GM12801 (cell line): ENCODE results near the gene PTPRT.

Source experiments
- TF ChIP-seq, protein P1 (sequence below): IDR thresholded peaks from one replicate; pipeline ENCODE4 v1.5.1; 2011; ENCODE audit warnings: control low read depth; ENCODE audit not compliant: insufficient read length; ENCODE audit errors: extremely low read depth

PTPRT gene

GRCh38 chr20:43186312-43186711 is 3.4 kb downstream of the PTPRT start:
- TF ChIP-seq, protein P1, sequence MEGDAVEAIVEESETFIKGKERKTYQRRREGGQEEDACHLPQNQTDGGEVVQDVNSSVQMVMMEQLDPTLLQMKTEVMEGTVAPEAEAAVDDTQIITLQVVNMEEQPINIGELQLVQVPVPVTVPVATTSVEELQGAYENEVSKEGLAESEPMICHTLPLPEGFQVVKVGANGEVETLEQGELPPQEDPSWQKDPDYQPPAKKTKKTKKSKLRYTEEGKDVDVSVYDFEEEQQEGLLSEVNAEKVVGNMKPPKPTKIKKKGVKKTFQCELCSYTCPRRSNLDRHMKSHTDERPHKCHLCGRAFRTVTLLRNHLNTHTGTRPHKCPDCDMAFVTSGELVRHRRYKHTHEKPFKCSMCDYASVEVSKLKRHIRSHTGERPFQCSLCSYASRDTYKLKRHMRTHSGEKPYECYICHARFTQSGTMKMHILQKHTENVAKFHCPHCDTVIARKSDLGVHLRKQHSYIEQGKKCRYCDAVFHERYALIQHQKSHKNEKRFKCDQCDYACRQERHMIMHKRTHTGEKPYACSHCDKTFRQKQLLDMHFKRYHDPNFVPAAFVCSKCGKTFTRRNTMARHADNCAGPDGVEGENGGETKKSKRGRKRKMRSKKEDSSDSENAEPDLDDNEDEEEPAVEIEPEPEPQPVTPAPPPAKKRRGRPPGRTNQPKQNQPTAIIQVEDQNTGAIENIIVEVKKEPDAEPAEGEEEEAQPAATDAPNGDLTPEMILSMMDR = no peak

GRCh38 chr20:43185901-43186300 is 3.8 kb downstream of the PTPRT start:
- TF ChIP-seq, protein P1 = no peak

DNA sequence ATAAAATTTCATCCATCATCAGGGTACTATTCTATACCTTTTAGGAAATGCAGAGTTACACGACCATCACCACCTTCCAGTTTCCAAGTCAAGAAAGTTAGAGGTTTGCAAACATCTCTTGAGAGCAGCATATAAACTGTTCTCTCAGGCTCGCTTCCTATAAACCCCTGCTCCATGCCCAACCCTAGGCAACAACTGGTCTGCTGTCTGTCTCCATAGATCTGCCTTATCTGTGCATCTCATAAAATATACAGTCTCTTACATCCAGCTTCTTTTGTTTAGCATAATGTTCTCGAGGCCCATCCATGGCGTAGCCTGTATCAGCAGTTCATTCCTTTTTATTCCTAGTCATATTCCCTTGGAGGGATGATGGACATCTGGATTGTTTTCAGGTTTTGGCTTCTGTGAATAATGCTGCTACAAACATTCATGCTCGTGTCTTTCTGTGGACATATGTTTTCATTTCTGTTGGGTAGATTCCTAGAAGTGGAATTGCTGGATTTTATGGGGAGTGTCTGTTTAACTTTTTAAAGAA is 6.1 kb downstream of the PTPRT start:
- TF ChIP-seq, protein P1 = no peak

DNA sequence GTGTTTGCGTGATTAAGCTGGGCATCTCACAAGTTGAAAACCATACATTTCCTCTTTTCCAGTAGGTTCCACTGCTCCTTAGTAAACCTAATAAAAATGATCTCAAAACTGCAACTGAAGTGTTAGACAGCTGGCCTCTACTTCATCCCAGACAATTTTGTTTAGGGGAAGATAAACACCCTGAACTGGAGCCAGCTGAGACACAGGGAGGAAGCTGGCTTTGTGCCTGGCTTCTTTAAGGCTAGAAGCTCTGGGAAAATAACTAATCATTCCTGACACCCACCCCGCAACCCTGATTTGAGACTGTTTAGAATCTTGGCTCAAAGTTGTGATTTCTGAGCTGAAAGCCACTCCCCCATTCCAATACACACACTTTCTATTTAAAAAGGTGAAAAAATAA is 11.6 kb downstream of the PTPRT start:
- TF ChIP-seq, protein P1 = no peak

DNA sequence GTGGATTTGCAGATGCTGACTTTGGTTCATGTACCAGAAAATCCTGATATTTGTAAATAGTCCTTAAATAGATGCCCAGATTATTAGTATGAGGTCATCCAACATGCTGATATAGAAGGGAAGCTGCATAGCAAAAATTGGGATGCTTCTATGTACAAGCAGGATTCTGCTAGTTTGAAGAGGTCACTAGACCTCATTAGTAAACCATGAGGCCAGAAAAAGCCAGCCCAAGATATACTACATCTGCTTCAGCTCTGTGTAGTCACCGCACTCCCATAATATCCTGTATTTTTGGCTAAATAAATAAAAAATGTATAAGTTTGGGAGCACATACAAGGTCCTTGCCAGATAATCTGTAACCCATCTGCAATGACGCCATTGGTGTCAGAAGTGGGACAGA is 13.0 kb downstream of the PTPRT start:
- TF ChIP-seq, protein P1 = no peak

- TF ChIP-seq, protein P1 = no peak
Measured at GRCh38 chr20:43171930-43172329, 17.8 kb downstream of the PTPRT start.

DNA sequence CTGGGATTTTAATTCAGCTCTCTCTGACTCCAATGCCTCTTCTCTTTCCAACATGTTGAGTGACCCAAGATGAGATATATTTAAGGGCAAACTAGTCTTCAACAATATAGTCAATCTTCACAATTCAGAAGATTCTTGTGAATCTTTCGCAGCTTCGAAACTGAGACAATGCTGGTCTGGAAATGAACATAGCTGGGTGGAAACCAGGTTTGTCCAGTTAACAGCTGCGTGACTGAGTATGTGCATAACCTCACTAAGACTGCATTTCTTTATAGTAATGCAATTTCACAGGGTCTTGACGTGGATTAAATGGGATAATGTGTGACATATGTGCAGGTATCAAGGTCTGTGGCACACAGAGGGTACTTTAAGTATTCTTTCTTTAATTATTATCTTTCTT is 18.9 kb downstream of the PTPRT start:
- TF ChIP-seq, protein P1 = no peak
